Thyroid gland (tissue), 4 donors: ENCODE results near the gene DOK3. TPM values are rescaled to one million over a fixed set of nuclear protein-coding genes. Genes with fewer than 3 reads are reported as not detected.

ENCODE experiments used
- DNase-seq, 2 donors: peaks; one replicate each; pipeline ENCODE4 v3.0.0-alpha.2; 2019
- H3K27ac ChIP-seq, 3 donors: fragments of 200-600 bp; sonication (generic); 1 replicate in 2 of 3; 2 replicates in 1 of 3; pipeline ENCODE4 v1.5.1; 2016 to 2019; ENCODE audit warnings: mild to moderate bottlenecking in 1 of 3, moderate library complexity in 1 of 3
- H3K27me3 ChIP-seq: fragments of 200-600 bp; sonication (generic); one replicate; pipeline ENCODE4 v1.5.1; 2019
- H3K36me3 ChIP-seq, 2 donors: fragments of 200-600 bp; sonication (generic); one replicate each; pipeline ENCODE4 v1.5.1; 2016 to 2019
- H3K4me1 ChIP-seq, 2 donors: fragments of 200-600 bp; sonication (generic); one replicate each; pipeline ENCODE4 v1.5.1; 2017 to 2019
- H3K4me3 ChIP-seq, 3 donors: fragments of 200-600 bp; sonication (generic); replicated peaks in 1 of 3; 1 replicate in 2 of 3; 2 replicates in 1 of 3; pipeline ENCODE4 v1.5.1; 2016; ENCODE audit warnings: mild to moderate bottlenecking in 1 of 3
- H3K9me3 ChIP-seq: fragments of 200-600 bp; sonication (generic); one replicate; pipeline ENCODE4 v1.5.1; 2017
- CTCF ChIP-seq, 6 experiments: fragments of 200-600 bp in 3 of 6; fragments of 450-650 bp in 3 of 6; sonication (generic) in 3 of 6; IDR thresholded peaks; one replicate each; pipeline ENCODE4 v1.5.1; 2016 to 2019; ENCODE audit warnings: antibody characterized with exemption in 6 of 6, mild to moderate bottlenecking in 2 of 6, inconsistent platforms in 1 of 6, moderate library complexity in 1 of 6
- POLR2A ChIP-seq, 2 donors: fragments of 450-650 bp; IDR thresholded peaks; one replicate each; pipeline ENCODE4 v1.6.1; 2017; ENCODE audit warnings: antibody characterized with exemption in 2 of 2, mild to moderate bottlenecking in 2 of 2, moderate library complexity in 1 of 2
- WGBS, 2 donors: methylation state at CpG; one replicate each; pipeline ENCODE4 v1.1.5; 2017; 5-methylcytosine and 5-hydroxymethylcytosine counted together
- intact Hi-C: fragments of 100-400 bp; cut with DNase I; formaldehyde crosslinking; loops from one replicate; pipeline ENCODE4 v1.15.1; 2023
- total RNA-seq, 4 donors: library from RNA; depleted of rRNA; stranded (reverse); fragments of >200 nt; gene quantifications; one replicate each; pipeline ENCODE4 v1.2.3, GENCODE V29; 2016

DOK3 gene
- total RNA-seq, 4 donors from 2014 or later: 2.0 to 5.9 (median 3.5) TPM

- intact Hi-C loops: no loop called here
- WGBS, 2 donors: 92 to 94% methylated on average over 12 to 53 of the region's 54 CpGs
- peaks cover 7 to 15% of the 10 kb centered on the region in 2 donors for H3K36me3 ChIP-seq
- no peak for TF ChIP-seq CTCF (IDR thresholded peaks at IDR 0.05)
- TF ChIP-seq POLR2A (IDR thresholded peaks at IDR 0.05): no peak
- H3K27ac ChIP-seq: no peak overlapping the region
- no peak for DNase-seq
- H3K27me3 ChIP-seq: no peaks in the 10 kb centered on the region
- no peaks in the 10 kb centered on the region for H3K9me3 ChIP-seq
- no peak overlapping the region for H3K4me3 ChIP-seq
- H3K4me1 ChIP-seq: peaks cover 19 to 42% of the 10 kb centered on the region in 2 donors
Observed at GRCh38 chr5:177491983-177492746, 17.5 kb downstream of the DOK3 start.

DNA sequence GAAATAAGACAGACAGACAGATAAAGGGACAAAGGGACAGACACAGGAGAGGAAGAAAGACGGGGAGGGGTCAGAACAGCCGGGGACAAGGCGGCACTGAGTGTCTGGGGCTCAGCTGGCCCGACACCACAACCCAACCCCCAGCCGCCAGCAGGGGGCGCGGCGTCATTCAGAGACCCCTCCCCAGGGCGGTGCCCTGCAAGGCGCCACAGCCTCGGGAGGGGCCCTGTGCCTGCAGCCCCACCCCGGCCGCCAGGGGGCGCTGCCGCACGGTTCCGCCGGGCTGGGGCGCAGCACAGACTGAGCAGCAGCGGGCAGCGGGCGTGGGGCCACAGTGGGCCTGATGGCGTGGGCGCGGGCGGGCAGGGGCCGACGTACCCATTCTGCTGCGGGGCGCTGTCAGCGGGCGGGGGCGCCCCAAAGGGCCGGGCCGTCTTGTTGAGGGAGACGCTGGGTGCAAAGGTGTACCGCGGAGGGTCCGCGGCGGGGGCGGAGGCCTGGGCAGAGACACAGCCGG, 18.1 kb downstream of the DOK3 start:
- 58 to 68% methylated on average over 25 to 41 of the region's 43 CpGs for WGBS, 2 donors

GRCh38 chr5:177490992-177491391, 18.6 kb downstream of the DOK3 start:
- no peak for DNase-seq
- no peaks in the 10 kb centered on the region for H3K9me3 ChIP-seq
- H3K36me3 ChIP-seq: peaks cover 8 to 18% of the 10 kb centered on the region in 2 donors
- H3K27me3 ChIP-seq: no peaks in the 10 kb centered on the region
- TF ChIP-seq CTCF (IDR thresholded peaks at IDR 0.05) (no peak), POLR2A (IDR thresholded peaks at IDR 0.05) (no peak)
- H3K4me1 ChIP-seq: peaks cover 14 to 35% of the 10 kb centered on the region in 2 donors
- no peak overlapping the region for H3K27ac ChIP-seq
- no peak overlapping the region for H3K4me3 ChIP-seq
- 94 to 98% methylated on average over 16 of the region's 16 CpGs for WGBS, 2 donors
- intact Hi-C loops: no loop called here

More for the DNA sequence above, 18.1 kb downstream of the DOK3 start:
- no peak overlapping the region for H3K4me3 ChIP-seq
- H3K36me3 ChIP-seq: peaks cover 8 to 18% of the 10 kb centered on the region in 2 donors
- H3K4me1 ChIP-seq: peaks cover 16 to 40% of the 10 kb centered on the region in 2 donors
- no peaks in the 10 kb centered on the region for H3K9me3 ChIP-seq
- H3K27me3 ChIP-seq: no peaks in the 10 kb centered on the region
- DNase-seq: no peak
- TF ChIP-seq CTCF (IDR thresholded peaks at IDR 0.05) (peak in 4 of 6 experiments; percentile 9 to 47 (median 25)), POLR2A (IDR thresholded peaks at IDR 0.05) (no peak)
- intact Hi-C loops: no loop called here
- no peak overlapping the region for H3K27ac ChIP-seq

GRCh38 chr5:177490311-177490991, 19.2 kb downstream of the DOK3 start:
- H3K27ac ChIP-seq: no peak overlapping the region
- no peak for DNase-seq
- intact Hi-C loops: no loop called here
- H3K4me3 ChIP-seq: no peak overlapping the region
- peaks cover 13 to 29% of the 10 kb centered on the region in 2 donors for H3K4me1 ChIP-seq
- no peaks in the 10 kb centered on the region for H3K9me3 ChIP-seq
- peaks cover 8 to 18% of the 10 kb centered on the region in 2 donors for H3K36me3 ChIP-seq
- 88 to 91% methylated on average over 15 of the region's 15 CpGs for WGBS, 2 donors
- no peak for TF ChIP-seq CTCF (IDR thresholded peaks at IDR 0.05)
- TF ChIP-seq POLR2A (IDR thresholded peaks at IDR 0.05): no peak
- H3K27me3 ChIP-seq: no peaks in the 10 kb centered on the region
